SKM-1 treated with dmso at 0.1 percent for 144 hours (cell line): Measurements from ENCODE around the gene NECTIN4.
"Not testable (repeated sequence)": the region's sequence is repeated elsewhere in the genome, so short reads cannot be mapped to it uniquely, and the experiment has no call there.

Experiments
- DNase-seq: peaks from one replicate; lab custom pipeline; 2025; ENCODE audit not compliant: unreplicated experiment; lab: John Stamatoyannopoulos, UW

Gene NECTIN4

DNA sequence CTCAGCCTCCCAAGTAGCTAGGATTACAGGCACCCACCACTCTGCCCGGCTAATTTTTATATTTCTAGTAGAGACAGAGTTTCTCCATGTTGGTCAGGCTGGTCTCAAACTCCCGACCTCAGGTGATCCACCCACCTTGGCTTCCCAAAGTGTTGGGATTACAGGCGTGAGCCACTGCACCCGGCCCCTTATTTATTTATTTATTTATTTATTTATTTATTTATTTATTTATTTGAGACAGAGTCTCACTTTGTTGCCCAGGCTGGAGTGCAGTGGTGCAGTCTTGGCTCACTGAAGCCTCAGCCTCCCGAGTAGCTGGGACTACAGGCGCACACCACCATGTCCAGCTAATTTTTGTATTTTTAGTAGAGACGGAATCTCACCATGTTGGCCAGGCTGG lies 23.7 kb downstream of the NECTIN4 start:
- not testable (repeated sequence) for DNase-seq

DNA sequence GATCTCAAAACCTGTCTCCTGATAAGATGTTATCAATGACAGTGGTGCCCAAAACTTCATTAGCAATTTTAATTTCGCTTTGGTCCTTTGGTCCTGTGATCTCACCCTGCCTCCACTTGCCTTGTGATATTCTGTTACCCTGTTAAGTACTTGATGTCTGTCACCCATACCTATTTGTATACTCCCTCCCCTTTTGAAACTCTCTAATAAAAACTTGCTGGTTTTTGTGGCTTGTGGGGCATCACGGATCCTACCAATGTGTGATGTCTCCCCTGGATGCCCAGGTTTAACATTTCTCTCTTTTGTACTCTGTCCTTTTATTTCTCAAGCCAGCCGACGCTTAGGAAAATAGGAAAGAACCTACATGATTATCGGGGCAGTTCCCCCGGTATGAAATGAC lies 25.4 kb downstream of the NECTIN4 start:
- DNase-seq, result not testable (repeated sequence)

DNA sequence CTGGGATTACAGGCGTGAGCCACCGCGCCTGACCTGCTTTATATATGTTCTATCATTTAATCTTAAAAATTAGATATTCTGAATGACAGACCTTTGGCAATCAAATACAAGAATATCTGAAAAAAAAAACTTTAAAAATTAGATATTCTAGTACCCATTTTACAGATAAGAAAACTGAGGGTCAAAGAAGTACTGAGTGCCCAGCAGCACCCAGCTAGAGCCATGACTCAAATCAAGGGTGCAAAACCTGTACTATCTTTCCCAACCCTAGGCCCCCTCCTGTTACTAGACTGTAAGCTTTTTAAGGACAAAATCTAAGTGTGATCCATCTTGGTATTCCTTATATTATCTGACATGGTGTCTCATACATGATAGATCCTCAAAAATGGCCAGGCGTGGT lies 27.9 kb downstream of the NECTIN4 start:
- DNase-seq, result no peak

DNA sequence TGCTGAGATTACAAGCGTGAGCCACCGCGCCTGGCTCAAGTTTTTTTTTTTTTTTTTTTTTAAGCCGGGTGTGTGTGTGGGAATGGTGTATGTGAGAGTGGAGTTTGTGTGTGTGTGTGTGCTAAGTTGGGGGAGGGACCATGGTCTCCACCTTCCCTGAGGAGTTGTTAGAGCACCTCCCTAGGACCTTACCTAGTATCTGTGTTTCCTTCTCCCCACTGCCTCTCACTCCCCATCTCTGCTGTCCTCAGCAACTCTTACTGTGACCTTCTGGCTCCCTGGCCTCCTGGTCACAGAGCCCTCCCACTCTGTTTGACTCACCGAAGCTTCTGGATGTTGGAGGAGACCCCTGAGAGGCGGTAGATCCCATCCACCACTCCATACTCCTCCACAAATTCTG lies 30.1 kb downstream of the NECTIN4 start:
- no peak for DNase-seq

DNA sequence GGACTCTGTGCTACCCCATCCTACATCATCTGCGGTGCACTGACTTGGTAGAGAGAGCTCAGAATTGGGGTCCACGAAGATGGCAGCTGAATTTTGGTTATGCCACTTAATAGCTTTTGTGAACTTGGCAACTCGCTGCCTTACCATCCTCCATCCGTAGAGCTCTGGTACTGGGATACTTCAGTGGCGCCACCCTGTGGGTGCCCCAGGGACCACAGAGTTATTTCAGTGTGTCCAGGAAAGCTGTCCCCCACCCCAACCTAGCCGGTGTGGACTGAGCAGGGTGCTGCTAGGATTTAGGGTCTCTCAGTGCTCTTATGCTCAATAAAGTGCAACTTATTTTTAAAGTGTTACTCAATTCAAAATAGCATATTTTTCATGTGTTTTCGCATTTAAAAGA lies 34.6 kb downstream of the NECTIN4 start:
- DNase-seq, result peak; percentile 38

DNA sequence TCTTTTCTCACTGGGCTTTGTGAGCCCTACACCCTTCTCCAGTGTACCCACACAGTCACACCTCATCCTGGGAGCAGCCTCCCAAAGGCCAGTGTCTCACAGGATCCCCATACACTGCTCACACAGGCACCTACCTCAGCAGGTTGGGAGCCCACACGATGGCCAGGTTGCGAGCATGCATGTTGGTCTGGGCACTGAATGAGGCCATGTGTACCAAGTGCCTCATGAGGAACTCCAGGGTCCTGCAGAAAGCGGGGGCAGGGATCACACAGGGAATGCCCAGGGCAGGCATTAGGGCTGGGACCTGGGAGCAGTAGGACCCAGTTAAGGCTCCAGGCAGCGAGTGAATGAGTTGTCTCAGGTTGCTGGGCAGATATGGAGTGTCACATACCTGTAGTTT lies 35.1 kb downstream of the NECTIN4 start:
- no peak for DNase-seq

DNA sequence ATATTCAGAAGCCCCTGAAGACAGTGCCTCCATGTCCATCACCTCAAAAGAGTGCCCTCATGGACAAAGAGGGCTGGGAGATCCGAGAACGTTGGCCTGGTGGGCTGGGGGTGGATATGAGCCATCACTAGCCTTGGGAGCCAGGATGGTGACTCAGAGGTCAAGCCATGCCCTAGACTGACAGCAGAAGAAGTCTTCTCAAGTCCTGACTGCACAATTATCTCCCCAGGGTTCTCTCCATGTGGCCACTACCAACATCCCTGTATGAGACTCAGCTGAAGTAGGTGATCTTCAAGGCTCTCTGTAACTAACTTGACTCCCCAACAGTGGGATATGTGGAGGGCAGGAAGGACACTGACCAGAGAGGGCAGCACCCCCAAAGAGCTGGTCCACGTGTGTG lies 36.5 kb downstream of the NECTIN4 start:
- no peak for DNase-seq

DNA sequence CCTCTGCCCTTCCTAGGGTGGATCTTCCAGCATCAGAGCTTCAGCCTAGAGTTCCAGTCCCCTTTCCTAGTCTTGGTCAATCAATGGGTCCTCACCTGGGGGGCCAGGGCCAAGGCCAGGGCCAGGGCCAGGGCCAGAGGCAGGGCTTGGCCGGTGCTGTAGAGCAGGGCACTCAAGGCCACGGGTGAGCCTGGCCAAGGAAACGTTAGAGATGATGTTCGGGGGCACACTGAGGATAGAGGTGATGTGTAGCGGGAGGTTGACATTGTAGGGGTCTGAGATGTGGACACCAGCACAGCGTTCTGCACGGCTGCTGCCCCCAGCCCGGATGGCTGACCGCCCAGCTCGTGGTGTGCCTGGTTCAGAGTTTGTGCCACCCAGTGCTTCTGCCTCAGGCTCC lies 38.1 kb downstream of the NECTIN4 start:
- no peak for DNase-seq

DNA sequence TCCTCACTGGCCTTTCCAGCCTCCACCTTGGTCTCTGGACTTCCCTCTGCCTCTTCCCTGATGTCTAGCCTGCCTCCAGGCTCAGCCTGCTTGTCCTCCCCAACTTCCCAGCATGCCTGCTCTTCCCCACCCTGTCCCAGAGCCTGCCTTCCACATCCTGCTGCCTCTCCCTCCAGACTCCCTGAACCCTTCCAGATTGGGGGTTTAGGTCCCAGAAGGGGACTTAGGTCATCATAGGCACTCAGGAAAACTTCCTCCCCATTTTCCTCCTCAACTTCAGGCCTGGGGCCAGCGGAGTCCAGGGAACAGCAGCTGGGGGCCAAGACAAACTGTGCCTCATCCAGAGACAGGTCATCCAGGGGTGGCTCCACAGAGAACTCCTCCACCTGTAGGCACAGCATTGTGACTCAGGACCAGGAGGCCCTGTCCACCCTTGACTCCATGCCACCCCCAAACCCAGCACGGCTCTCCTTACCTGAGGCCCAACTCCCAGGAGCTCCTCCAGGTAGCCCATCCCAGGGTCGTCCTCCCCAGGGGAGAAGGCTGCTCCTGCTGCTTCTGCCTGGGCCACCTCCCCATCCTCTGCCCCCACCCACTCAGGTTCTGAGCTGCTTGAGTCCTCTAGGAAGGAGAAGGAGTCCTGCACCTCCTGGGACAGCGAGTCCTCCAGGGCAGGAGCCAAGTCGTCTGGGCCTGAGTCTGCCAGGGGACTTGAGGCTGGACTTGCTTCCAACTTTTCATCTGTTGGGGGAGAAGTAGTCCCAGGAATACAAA lies 40.2 kb downstream of the NECTIN4 start:
- DNase-seq, result no peak

DNA sequence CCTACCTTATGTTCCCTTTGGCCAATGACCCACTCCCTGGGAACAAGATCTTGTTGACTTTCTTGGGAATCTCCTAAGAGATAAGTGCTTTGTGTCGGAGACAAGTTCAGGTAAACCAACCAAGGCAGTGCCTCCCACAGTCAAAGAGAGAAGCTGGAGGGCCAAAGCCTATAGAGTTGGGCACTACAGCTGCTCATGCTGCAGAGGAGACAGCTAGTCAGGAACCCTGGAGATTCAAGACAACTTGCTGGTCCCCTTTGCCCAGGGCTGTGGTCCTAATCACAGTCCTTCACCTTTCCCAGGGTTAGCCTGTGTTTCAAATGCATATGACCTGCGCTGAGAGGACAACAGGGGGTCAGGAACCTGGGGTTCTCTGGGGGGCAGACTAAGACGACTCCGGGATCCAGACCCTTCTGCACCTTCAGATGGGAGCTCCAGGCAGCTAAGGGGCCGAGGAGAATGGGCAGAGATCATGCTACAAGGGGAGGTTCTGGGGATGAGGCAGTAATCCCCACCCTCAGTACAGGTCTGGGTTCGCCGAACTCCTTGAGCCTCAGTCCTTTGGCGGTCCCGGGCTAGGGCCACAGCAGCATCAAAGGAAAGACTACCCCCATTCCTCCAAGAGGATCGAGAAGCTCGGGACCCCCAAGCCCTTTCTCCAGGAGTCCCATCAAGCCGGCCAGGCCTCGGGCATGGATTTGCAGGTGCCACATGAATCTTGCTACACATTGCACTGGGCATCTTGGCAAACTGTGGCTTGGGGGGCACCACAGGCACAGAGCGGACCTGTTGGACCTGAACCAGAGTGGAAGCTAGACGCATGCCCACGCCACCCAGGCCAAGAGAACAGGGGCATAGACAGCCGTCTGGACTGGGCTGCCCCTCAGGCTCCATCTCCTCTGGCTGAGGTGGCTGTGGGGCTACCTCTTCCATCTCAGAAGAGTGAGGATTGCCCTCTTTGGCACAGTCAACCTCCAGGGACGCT lies 41.6 kb downstream of the NECTIN4 start:
- no peak for DNase-seq

DNA sequence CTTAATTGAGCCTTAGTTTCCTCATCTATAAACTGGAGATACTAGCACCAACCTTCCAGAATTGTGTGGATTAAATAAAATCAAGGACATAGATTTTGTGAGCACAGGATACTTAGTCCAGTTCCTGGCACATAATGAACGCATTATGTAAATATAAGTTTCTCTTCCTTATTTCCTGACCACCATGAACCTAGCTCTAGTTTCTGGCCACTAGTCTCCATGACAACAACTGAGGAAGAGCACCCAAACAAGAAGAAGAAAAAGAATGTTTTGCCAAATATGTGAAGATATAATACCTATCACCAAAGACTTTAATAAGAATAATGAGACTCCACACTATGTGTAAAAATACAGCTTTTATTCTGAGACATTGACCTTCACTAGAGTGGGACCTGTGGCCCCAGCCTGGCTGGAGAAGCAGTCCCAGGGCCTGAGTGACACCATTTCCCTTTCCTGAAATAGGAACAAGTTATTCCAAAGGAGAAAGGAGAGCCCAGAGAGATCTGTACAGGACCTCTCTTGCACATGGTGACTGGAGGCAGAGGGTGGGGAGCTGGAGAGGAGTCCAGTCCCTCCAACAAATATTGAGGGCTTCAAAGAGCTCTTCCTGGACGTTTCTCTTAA lies 42.6 kb downstream of the NECTIN4 start:
- DNase-seq, result peak; percentile 94

DNA sequence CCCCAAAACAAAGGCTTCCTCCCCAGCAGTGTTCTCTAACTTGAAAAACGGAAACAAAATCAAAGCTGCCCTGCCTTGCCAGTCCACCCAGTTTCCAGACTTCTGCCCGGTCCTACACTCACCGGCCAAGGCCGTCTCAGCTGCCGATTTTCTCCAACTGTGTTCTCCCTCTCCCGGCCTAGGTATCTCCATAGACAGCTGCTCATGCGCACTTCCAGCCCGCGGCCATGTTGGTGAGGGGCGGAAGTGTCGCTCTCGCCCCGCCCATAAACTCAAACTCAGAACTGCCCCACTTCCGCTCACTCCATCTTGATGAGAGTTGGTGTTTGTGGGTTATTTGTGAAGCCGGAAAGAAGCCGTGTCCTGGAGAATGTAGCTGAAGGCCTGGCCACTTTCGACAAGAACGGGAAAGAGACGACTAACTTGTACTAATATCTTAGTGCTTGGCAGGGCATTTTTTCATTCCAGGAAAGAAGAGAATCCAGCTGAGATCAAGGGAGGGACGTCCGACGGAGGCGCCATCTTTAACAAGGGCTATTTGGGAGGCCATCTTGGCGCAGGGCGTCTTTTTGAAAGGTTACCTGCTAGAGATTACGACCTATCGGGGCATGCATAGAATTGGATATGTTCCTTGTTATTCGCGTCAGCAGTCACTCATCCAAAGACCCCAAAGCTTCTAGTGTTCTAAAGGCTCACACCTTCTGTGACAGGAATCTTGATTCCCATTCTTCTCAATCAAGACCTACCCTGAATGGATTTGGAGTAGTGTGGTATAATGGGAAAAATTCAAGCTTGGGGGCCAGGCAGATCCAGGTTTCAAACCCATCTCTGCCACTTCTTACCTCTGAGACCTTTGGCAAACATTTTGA lies 43.4 kb downstream of the NECTIN4 start, which contains the start of gene USF1:
TSS of gene USF1 (minus strand) at position 242 of the 869 bp plus-strand sequence. CDS start 2,702 bp downstream, outside the sequence.
- peak; percentile 98 for DNase-seq

DNA sequence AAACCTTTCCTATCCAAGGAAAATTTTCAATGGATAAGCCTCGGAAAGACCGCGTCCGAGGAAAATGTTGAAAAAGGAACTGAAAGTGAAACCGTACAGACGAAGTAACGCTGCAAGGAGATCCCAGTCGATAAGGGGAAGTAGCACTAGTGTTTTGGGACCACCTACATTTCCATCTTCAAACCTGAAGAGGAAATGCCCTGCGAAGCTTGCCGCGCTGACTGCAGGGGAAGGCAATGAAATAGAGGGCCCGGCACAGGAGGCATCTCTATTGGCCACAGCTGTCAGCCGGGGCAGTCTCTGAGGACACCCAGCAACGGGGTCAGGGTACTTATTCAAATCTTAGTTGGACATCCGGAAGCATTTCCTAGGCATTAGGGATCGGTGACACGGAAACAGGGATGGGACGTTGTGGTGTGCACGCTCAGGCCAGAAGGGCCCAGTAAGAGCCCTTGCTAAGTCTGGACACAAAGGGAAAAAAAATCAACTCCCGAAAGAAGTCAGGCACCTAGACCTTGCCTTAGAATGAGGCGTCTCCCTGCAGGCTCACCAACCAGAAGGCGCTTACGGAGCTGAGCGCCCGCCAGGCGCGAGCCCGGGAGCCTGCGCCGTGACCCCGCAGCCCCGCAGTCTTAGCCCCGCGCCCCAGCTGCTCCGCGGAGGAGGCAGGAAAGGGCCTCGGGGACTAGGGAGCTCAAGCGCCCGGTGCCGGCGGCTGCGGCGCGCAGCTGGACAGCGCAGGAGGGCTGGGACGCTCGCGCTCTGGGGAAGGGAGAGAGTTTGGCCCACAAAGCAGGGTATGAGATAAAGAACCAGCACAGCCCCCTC lies 44.2 kb downstream of the NECTIN4 start:
- DNase-seq, result peak; percentile 97

DNA sequence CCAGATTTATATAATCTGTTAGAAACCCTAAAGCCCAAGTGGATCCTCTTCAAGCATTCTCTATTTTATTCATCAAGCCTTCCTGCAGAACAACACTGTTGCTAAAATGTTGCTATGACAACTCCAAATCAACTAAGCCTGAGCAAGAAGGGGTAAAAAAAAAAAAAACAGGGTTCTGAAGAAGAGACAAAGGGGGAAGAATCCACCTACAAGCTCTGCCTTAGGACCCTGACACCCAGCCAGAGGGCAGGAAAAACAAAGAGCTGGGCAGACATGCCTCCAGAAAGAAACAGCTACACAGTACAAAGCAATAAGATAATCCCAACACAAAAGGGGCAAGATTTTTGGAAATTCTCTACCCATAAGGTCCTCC lies 44.8 kb downstream of the NECTIN4 start:
- DNase-seq, result no peak

DNA sequence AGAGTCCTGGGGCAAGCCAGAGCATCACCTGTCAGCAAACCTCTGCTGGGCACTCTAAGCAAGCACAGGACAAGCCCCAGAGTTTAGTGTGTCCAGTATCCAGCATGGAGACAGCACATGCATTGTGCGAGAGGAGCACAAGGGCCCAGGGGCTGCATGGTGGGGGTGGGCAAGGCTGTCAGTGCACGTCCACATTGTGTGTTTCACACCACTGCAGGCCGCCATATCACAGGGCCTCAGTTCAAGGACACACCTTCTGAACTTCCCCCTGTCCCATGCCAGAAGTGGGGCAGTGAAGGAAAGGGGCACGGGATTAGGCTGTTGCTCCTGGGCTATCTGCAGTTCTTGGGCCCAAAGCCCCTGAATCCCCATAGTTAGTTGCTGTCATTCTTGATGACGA lies 49.8 kb downstream of the NECTIN4 start:
- no peak for DNase-seq

DNA sequence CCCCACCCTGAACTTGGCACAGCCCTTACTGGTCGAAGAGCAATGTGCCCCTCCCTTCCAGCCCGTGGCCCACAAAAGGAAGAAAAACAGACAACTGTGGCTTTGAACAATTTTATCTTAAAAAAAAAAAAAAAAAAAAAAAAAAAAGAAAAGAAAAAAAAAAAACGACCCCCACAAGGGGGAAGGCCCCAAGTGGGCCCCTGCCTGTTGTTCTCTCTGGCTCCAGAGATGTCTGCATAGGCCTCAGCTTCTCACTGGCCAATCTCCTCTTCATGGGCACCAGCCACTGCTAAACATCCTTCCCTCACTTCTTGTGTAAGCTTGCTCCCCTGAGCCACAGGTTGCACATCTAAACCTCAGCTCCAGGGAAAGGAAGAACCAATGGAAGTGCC lies 50.2 kb downstream of the NECTIN4 start:
- no peak for DNase-seq

DNA sequence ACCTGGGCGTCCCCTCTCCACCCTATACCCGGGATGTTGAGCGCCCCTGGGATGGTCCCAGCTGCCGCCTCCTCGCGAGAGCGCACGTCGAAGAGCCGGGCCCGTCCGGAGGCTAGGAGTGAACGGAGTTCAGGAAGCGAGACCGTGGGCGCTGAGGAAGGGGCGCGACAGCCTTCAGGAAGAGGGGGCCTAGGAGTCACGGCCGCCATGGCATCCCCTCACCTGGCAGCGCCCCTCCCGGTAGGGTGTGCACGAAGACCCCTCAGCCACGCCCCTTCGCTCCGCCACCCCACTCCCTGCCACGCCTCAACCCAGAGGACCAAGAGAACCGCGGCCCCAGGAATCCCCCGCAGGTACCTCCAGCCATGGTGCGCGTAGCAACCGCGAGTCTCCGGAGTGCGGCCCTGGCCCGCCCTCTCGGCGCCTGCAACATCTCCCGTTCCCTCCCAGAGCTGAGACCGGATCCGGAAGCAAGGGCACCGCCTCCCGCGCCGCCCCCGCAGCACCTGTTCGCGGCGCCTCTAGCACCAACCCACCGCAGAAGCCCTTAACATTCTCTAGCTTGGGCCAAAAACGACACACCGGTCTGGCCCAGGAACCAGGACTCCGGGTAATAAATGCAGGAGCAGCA lies 50.7 kb downstream of the NECTIN4 start, which contains the start of gene TSTD1:
TSS of gene TSTD1 (minus strand) at position 442 of the 631 bp plus-strand sequence. CDS start at position 367, 75 bp downstream.
- no peak for DNase-seq

DNA sequence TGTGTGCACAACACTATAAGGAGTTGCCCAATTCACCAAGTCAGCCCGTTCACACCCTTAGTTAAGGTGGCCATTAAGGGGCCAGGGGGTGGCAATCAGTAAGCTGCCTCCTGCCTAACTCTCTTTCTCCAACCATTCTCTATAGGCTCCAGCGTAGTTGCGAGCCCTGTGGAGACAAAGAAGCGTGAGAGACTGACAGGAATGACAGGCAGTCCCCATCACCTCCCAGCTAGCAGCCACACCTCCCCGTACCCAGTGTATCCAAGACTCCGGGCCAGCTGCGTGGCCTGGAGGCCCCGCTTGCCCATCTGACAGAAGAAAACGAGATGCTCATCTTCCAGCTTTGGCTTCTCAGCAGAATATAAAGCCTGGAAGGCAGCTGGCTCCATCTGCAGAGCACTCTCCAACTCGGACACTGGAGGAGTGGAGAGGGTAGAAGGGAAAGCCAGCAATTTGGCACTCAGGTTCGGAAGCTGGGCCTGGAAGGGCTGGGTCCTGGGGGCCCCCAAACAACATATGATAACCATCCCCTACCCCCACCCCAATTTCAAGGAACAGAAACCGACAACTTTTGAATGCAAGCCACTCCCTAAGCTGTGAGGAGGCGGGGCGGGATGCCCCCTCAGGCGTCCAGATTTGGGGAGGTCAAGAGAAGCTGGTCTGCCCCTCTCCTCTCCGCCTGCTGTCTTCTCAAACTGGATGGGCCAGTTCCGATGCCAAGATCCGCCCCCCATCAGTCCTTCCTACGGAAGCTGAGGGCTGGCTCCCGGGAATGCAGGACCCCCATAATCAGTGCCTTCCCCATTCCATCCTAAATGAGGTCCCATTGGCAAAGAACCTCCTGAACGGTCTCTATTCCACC lies 51.5 kb downstream of the NECTIN4 start:
- DNase-seq, result no peak
